ENCODE results near the gene PHF14.

The PHF14 gene

DNA sequence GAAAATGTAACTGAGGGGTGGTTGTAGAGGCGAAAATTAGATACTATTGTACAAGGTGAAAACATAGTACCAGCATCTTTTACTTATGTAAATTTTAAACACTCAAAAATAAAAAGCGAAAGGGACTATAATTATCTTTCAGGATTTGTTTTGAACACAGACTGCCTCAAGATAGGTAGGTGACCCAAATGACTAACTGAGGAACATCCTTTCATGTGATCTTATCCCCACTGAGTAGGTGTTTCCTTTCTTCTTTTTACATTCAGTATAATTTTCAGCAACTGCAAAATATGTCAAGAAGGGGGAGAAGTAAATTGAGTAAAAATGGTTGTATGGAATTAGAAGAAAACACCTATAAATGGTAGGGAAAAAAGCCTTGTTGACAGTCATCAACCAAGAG, 236.7 kb downstream of the PHF14 start:
- no peak for DNase-seq

DNA sequence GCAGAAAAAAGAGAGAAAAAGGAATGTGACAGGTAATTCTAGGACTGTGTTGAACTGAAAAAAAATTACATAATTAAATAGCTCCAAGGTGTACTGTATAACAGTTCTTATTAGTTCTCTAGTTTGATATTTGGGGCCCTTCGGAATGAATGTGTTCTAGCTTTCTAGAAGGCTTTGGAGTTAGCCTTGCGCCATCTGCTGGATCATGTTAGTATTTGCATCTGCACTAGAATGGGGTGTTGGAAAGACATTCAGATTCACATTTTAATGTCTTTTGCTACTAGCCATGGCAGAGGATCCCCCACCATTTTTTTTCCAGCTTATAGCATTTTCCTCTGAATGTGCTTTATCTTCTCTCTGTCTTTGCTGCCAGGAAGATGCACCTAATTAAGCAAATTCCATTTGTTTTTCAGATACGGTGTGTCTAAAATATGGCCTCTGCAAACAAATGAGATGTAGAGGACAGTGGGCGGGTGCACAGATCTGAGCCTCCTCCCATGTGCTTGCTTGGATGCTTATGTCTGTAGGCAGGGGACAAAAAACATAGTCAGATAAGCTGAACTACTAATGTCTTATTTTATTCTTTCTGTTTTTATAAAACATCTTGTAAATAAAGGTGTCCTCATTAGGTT, 238.5 kb downstream of the PHF14 start:
- peak; percentile 11 for DNase-seq

- no peak for DNase-seq
Observed at GRCh38 chr7:11212816-11213215, 239.1 kb downstream of the PHF14 start.

DNA sequence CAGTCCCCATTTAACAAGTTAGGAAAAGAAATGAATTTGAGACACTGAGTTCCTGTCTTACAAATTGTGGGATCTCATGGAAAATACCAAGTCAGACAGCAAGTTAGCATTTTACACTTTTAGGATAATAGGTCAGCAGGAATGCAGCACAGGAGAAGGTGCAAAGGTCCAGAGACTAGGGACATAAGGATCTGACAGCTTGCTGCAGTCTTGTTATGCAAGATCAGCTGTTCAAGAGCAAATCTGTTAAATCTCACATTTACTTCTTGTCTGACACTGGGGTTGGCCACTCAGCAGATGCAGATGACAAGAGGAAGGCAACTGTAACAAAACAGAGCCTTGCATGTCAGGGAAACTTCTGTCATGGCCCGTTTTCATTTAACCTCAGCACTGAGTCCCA, 239.6 kb downstream of the PHF14 start:
- no peak for DNase-seq

GRCh38 chr7:11216276-11216675, 242.6 kb downstream of the PHF14 start:
- no peak for DNase-seq

GRCh38 chr7:11217848-11218565, 244.3 kb downstream of the PHF14 start:
- no peak for DNase-seq

All from central memory CD4-positive, alpha-beta T cell (primary cell).